Measurements from ENCODE around the gene ABR. TPM values are rescaled to one million over a fixed set of nuclear protein-coding genes. Genes with fewer than 3 reads are reported as not detected.
"Not testable (repeated sequence)": the region's sequence is repeated elsewhere in the genome, so short reads cannot be mapped to it uniquely, and the experiment has no call there.

ABR gene
- total RNA-seq, 1 donor from 2014 or later, result 63.6 TPM

DNA sequence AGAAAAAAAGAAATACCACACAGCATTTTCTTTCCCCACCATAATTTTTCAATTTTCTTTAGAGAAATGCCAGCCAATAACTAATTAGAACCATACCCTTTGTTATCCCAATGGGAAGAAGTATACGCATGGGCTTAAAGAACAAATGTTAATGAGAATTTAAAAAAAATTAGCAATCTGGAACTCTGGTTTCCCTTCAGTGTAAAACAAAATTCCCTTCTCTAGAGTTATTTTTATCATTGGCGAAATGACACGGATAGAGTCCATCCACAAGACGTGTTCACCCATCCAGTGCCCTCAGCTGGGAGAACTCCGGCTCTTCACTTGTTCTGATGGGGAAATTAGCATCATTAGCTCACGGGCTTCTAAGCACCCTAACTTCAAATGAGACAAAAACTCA, 203.5 kb downstream of the ABR start:
- Mint-ChIP-seq H3K36me3 (peaks cover 16% of the 10 kb centered on the region), H3K27ac (peak overlapping the region; percentile 51), H3K9me3 (no peaks in the 10 kb centered on the region), H3K4me3 (peak overlapping the region; percentile 28), H3K4me1 (ENCODE audit: unreplicated experiment) (peaks cover 50% of the 10 kb centered on the region), H3K27me3 (no peaks in the 10 kb centered on the region)
- TF ChIP-seq, protein P1, sequence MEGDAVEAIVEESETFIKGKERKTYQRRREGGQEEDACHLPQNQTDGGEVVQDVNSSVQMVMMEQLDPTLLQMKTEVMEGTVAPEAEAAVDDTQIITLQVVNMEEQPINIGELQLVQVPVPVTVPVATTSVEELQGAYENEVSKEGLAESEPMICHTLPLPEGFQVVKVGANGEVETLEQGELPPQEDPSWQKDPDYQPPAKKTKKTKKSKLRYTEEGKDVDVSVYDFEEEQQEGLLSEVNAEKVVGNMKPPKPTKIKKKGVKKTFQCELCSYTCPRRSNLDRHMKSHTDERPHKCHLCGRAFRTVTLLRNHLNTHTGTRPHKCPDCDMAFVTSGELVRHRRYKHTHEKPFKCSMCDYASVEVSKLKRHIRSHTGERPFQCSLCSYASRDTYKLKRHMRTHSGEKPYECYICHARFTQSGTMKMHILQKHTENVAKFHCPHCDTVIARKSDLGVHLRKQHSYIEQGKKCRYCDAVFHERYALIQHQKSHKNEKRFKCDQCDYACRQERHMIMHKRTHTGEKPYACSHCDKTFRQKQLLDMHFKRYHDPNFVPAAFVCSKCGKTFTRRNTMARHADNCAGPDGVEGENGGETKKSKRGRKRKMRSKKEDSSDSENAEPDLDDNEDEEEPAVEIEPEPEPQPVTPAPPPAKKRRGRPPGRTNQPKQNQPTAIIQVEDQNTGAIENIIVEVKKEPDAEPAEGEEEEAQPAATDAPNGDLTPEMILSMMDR (conservative IDR thresholded peaks at IDR 0.05), result no peak
- DNase-seq (ENCODE audit: extremely low spot score, unreplicated experiment), result no peak

DNA sequence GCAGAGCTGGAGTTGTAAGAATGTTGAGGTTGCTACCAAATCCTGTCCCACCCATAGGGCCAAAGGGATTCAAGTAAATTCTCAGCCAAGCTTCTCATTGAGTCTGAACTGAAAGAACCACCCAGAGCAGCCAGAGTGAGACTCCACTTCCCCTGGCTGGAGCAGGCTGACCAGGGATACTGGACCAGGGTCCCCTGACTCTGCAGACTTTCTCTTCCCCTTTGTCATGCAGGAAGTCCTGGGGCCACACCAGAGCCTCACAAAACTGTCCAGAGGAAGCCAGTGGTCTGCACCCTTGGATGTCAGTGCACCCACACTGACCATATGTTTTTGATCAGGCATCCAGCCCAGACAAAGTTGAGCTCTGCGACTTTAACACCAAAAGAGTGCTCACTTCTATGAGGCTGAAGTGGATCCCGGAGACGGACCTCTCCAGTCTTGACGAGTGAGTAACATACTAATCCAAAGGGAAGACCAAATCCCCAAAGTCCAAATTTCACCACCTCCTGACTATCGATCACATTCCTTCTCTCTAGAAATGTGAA, 204.3 kb downstream of the ABR start:
- TF ChIP-seq, protein P1 (conservative IDR thresholded peaks at IDR 0.05), result no peak
- Mint-ChIP-seq H3K27me3 (no peaks in the 10 kb centered on the region), H3K9me3 (no peaks in the 10 kb centered on the region), H3K36me3 (peaks cover 16% of the 10 kb centered on the region), H3K27ac (peak overlapping the region; percentile 89), H3K4me1 (ENCODE audit: unreplicated experiment) (peaks cover 50% of the 10 kb centered on the region), H3K4me3 (peak overlapping the region; percentile 65)
- no peak for DNase-seq (ENCODE audit: extremely low spot score, unreplicated experiment)

DNA sequence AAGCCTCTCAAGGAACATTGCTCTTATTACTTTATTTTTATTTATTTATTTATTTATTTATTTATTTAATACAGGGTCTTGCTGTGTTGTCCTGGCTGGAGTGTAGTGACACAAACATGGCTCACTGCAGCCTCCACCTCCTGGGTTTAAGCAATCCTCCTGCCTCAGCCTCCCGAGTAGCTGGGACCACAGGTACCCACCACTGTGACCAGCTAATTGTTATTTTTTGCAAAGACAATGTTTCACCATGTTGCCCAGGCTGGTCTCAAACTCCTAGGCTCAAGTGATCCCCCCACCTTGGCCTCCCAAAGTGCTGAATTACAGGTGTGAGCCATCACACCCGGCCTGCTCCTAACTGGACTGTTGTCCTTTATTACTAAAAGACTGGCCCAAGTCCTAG, 205.0 kb downstream of the ABR start:
- H3K9me3 Mint-ChIP-seq; DNase-seq (ENCODE audit: extremely low spot score, unreplicated experiment); H3K27me3 Mint-ChIP-seq: not testable (repeated sequence)
- Mint-ChIP-seq H3K4me1 (ENCODE audit: unreplicated experiment) (peaks cover 53% of the 10 kb centered on the region), H3K27ac (peak overlapping the region; percentile 89), H3K4me3 (peak overlapping the region; percentile 65), H3K36me3 (peaks cover 16% of the 10 kb centered on the region)

GRCh38 chr17:973053-973452, 206.7 kb downstream of the ABR start:
- Mint-ChIP-seq H3K9me3 (no peaks in the 10 kb centered on the region), H3K36me3 (peaks cover 16% of the 10 kb centered on the region), H3K4me1 (ENCODE audit: unreplicated experiment) (peaks cover 66% of the 10 kb centered on the region), H3K27me3 (no peaks in the 10 kb centered on the region), H3K27ac (peak overlapping the region; percentile 97), H3K4me3 (peak overlapping the region; percentile 79)
- TF ChIP-seq, protein P1 (conservative IDR thresholded peaks at IDR 0.05), result no peak
- DNase-seq (ENCODE audit: extremely low spot score, unreplicated experiment), result no peak

DNA sequence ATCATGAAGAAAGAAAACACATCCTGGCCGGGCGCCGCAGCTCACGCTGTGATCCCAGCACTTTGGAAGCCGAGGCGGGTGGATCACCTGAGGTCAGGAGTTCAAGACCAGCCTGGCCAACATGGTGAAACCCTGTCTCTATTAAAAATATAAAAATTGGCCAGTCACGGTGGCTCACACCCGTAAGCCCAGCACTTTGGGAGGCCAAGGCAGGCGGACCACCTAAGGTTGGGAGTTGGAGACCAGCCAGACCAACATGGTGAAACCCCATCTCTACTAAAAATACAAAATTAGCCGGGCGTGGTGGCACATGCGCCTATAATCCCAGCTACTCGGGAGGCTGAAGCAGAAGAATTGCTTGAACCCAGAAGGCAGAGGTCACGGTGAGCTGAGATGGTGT, 207.9 kb downstream of the ABR start:
- H3K4me3 Mint-ChIP-seq; H3K27ac Mint-ChIP-seq; H3K27me3 Mint-ChIP-seq; DNase-seq (ENCODE audit: extremely low spot score, unreplicated experiment); H3K9me3 Mint-ChIP-seq: not testable (repeated sequence)
- peaks cover 64% of the 10 kb centered on the region for H3K4me1 Mint-ChIP-seq (ENCODE audit: unreplicated experiment)
- peaks cover 19% of the 10 kb centered on the region for H3K36me3 Mint-ChIP-seq

GRCh38 chr17:970364-970763, 209.4 kb downstream of the ABR start:
- H3K4me1 Mint-ChIP-seq (ENCODE audit: unreplicated experiment), result peaks cover 55% of the 10 kb centered on the region
- H3K27me3 Mint-ChIP-seq, result no peaks in the 10 kb centered on the region
- peak overlapping the region; percentile 82 for H3K4me3 Mint-ChIP-seq
- peaks cover 13% of the 10 kb centered on the region for H3K36me3 Mint-ChIP-seq
- no peak for DNase-seq (ENCODE audit: extremely low spot score, unreplicated experiment)
- TF ChIP-seq, protein P1 (conservative IDR thresholded peaks at IDR 0.05), result no peak
- H3K27ac Mint-ChIP-seq, result peak overlapping the region; percentile 89
- no peaks in the 10 kb centered on the region for H3K9me3 Mint-ChIP-seq

All from type B pancreatic cell (in vitro differentiated cells).